ENCODE results near the gene P3H4. TPM values are rescaled to one million over a fixed set of nuclear protein-coding genes. Genes with fewer than 3 reads are reported as not detected.

P3H4 gene
- total RNA-seq, 6 experiments from 2014 or later: 1.8 to 3.8 (median 2.8) TPM

DNA sequence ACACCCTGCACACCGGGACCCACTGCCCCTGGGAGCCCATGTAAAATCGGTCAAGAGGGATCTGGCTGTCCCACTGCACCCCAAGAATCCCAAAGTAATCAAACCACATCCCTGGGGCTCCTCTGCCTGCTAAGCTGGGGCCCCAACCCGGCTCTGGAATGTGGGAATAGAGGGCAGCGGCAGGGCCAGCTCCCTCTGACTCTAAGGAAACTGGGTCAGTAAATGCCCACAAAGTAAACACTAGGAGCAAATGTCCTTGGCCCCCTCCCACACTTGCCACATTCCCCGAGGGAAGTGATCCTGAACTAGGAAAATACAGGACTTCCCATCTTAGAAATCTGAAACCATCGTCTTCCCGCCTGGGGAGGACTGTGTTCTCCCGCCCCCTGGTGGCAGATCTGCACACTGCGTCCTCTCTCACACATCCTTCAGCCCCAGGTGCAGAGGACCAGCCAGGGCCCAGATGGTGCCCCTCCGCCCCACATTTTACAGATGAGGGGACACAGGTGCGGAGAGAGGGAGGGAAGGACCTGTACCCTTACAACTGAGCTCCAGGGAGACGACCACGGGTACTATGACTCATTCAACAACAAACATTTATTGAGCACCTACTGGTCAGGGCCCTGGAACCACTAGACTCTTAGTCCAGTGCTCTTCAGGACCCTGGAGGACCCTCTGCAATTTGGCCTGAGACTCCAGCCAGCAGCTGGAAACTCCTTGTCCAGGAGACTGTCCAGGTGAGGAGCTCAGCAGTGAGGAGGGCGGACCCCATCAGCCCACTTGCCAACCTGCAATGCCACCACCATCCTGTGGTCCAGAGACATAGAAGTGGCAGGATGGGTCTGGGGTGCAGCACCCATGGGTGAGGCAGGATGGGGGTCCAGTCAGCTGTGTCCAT, 10.1 kb downstream of the P3H4 start:
- Histone ChIP-seq H3K4me3 (no peak overlapping the region), H3K27ac (no peak overlapping the region), H3K27me3 (no peaks in the 10 kb centered on the region), H3K4me1 (peaks cover 0 to 6% (median 3%) of the 10 kb centered on the region in 4 donors), H3K36me3 (no peaks in the 10 kb centered on the region), H3K9me3 (no peaks in the 10 kb centered on the region)
- peak; percentile 77 to 82 (median 81) for DNase-seq
- intact Hi-C loops (cut with DNase I): loop anchor here (5.0 kb wide), 1 partner anchor 64 kb away; no protein-coding TSS in a partner anchor
- peak; percentile 89 to 97 (median 94) for ATAC-seq
- 0% methylated on average over 3 of the region's 14 CpGs for WGBS (ENCODE audit: insufficient coverage, low coverage, low lambda C conversion rate, missing lambda C conversion rate)
- TF ChIP-seq, protein P1, sequence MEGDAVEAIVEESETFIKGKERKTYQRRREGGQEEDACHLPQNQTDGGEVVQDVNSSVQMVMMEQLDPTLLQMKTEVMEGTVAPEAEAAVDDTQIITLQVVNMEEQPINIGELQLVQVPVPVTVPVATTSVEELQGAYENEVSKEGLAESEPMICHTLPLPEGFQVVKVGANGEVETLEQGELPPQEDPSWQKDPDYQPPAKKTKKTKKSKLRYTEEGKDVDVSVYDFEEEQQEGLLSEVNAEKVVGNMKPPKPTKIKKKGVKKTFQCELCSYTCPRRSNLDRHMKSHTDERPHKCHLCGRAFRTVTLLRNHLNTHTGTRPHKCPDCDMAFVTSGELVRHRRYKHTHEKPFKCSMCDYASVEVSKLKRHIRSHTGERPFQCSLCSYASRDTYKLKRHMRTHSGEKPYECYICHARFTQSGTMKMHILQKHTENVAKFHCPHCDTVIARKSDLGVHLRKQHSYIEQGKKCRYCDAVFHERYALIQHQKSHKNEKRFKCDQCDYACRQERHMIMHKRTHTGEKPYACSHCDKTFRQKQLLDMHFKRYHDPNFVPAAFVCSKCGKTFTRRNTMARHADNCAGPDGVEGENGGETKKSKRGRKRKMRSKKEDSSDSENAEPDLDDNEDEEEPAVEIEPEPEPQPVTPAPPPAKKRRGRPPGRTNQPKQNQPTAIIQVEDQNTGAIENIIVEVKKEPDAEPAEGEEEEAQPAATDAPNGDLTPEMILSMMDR (IDR thresholded peaks at IDR 0.05): peak; percentile 93 to 98 (median 96)
- TF ChIP-seq POLR2A (IDR thresholded peaks at IDR 0.05): no peak

DNA sequence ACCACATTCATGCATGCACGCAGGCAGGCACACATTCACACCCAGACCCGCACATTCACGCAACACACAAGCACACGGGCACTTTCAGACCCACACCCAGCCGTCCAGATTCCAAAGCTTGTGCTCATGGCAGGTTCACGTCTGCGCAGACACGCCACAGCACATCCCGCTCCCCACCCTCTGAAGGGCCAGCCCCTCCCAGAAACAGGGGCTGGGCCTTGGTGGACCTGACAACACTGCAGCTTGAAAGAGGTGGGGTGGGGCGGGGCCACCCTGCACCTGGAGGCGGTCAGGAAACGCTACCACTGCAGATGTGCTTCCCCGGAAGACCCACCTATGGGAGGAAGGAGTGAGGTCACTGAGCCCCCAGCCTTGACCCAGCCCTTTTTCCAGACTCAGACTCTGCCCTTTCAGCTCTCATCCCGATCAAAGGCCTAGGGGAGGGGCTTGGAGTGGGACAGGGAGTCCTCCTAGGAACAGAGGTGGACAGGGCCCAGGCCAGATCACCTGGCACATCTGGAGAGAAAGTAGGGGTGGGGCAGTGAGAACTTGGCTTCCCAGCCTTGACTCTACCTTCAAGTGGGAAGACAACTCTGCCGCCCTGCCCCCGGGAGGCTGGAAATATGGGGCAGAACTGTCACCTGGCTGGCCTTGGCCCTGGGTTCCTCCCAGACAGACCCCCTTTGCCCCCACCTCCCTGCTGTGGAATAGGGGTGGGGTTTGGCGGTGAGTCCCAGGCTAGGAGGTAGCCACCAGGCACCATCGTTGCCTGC, 11.0 kb downstream of the P3H4 start:
- Histone ChIP-seq H3K27ac (no peak overlapping the region), H3K9me3 (no peaks in the 10 kb centered on the region), H3K27me3 (no peaks in the 10 kb centered on the region), H3K36me3 (no peaks in the 10 kb centered on the region), H3K4me3 (no peak overlapping the region), H3K4me1 (peaks cover 0 to 6% (median 3%) of the 10 kb centered on the region in 4 donors)
- TF ChIP-seq, protein P1 (IDR thresholded peaks at IDR 0.05): no peak
- TF ChIP-seq POLR2A (IDR thresholded peaks at IDR 0.05): no peak
- WGBS (ENCODE audit: insufficient coverage, low coverage, low lambda C conversion rate, missing lambda C conversion rate): 72% methylated on average over 13 of the region's 18 CpGs
- DNase-seq: no peak
- ATAC-seq: peak in 3 of 4 donors; percentile 8 to 18 (median 14)
- intact Hi-C loops (cut with DNase I): loop anchor here (5.0 kb wide), 1 partner anchor 63 kb away; no protein-coding TSS in a partner anchor

DNA sequence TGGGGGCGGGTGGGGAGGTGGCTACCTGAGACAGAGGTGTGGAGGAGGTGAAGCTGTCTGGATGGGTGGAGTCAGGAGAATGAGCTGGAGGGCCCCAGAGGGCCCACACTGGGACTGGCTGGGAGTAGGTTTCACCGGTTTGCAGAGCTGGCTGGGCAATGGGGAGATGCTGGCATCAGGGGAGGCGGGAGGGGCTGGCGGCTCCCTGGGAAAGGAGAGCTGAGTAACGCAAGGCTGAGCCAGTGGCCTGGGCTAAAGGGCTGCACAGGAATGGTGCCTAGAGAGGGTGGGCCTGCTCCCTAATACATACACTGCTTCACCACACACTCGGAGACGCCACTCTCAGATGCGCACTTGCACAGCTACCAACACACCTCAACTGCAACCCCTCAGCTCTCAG, 12.4 kb downstream of the P3H4 start:
- no peak for DNase-seq

DNA sequence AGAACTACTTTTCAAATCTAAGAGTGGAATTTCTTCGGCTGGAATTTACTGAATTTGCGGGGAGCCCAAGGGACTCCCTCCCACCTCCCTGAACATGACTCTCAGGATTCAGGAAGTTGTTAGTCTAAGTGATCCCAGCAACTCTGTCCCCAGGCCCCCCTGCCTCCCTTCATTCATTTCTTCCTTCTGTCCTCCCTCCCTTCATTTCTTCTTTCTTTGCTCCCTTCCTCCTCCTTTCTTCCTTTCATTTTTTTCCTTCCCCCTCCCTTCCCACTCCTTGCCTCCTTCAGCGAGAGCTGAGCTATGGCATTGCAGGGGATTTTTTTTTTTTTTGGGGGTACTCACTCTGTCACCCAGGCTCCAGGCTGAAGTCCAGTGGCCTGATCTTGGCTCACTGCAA, 14.4 kb downstream of the P3H4 start:
- no peaks in the 10 kb centered on the region for H3K27me3 ChIP-seq
- ATAC-seq (no peak), DNase-seq (no peak)
- TF ChIP-seq, protein P1 (IDR thresholded peaks at IDR 0.05): no peak
- TF ChIP-seq POLR2A (IDR thresholded peaks at IDR 0.05): no peak
- intact Hi-C loops (cut with DNase I): no loop called here
- no peak overlapping the region for H3K27ac ChIP-seq
- no peak overlapping the region for H3K4me3 ChIP-seq
- 80% methylated on average over 1 of the region's 3 CpGs for WGBS (ENCODE audit: insufficient coverage, low coverage, low lambda C conversion rate, missing lambda C conversion rate)
- H3K9me3 ChIP-seq: no peaks in the 10 kb centered on the region
- H3K36me3 ChIP-seq: no peaks in the 10 kb centered on the region
- H3K4me1 ChIP-seq: peaks cover 0 to 6% (median 3%) of the 10 kb centered on the region in 4 donors

More for the DNA sequence above, 12.4 kb downstream of the P3H4 start:
- Histone ChIP-seq H3K27ac (no peak overlapping the region), H3K4me3 (no peak overlapping the region), H3K27me3 (no peaks in the 10 kb centered on the region), H3K36me3 (no peaks in the 10 kb centered on the region), H3K4me1 (peaks cover 0 to 6% (median 3%) of the 10 kb centered on the region in 4 donors), H3K9me3 (no peaks in the 10 kb centered on the region)
- intact Hi-C loops (cut with DNase I): no loop called here
- TF ChIP-seq POLR2A (IDR thresholded peaks at IDR 0.05): no peak
- TF ChIP-seq, protein P1 (IDR thresholded peaks at IDR 0.05): no peak
- no peak for ATAC-seq
- WGBS (ENCODE audit: insufficient coverage, low coverage, low lambda C conversion rate, missing lambda C conversion rate): 86% methylated on average over 4 of the region's 8 CpGs

All from right lobe of liver (tissue), 6 donors.